Right lobe of liver (tissue), 4 donors: Measurements from ENCODE around the gene CTSH.

ENCODE experiments used
- POLR2A ChIP-seq: fragments of 450-650 bp; IDR thresholded peaks from one replicate; pipeline ENCODE4 v1.6.1; 2017; ENCODE audit warnings: antibody characterized with exemption, mild to moderate bottlenecking
- TF ChIP-seq, protein P1 (sequence below), 4 donors: fragments of 200-600 bp in 3 of 4; fragments of 450-650 bp in 1 of 4; IDR thresholded peaks; one replicate each; pipeline versions ENCODE4 v1.5.1 to v1.8.0; 2016 to 2022; ENCODE audit warnings: antibody characterized with exemption in 4 of 4, mild to moderate bottlenecking in 2 of 4
- donor health status: DM: no; HTN: no; CAD: no.
- donor health status: DM: no; HTN: no; CAD: no.
- donor health status: DM: no; HTN: yes; CAD: no.

DNA sequence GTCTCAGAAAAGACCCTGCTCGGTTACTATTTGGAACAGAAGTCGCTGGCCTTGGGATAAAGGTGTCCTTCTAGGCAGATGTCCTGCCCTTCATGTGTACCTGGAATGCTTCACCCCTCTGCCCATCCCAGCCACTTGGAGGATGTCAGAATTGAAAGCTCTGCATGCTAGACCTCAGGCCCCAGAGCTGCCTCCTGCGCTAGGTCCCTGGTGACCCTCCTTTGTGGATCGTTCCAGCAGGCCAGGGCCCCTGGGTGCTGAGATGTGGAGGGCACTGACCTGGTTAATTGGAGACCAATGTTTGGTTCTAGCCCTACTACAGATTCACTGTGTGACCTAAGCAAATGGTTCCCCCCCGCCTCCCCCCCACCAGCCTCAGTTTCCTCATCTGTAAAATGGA lies 2.7 kb upstream of the CTSH start:
- TF ChIP-seq, protein P1, sequence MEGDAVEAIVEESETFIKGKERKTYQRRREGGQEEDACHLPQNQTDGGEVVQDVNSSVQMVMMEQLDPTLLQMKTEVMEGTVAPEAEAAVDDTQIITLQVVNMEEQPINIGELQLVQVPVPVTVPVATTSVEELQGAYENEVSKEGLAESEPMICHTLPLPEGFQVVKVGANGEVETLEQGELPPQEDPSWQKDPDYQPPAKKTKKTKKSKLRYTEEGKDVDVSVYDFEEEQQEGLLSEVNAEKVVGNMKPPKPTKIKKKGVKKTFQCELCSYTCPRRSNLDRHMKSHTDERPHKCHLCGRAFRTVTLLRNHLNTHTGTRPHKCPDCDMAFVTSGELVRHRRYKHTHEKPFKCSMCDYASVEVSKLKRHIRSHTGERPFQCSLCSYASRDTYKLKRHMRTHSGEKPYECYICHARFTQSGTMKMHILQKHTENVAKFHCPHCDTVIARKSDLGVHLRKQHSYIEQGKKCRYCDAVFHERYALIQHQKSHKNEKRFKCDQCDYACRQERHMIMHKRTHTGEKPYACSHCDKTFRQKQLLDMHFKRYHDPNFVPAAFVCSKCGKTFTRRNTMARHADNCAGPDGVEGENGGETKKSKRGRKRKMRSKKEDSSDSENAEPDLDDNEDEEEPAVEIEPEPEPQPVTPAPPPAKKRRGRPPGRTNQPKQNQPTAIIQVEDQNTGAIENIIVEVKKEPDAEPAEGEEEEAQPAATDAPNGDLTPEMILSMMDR (IDR thresholded peaks at IDR 0.05): no peak
- no peak for TF ChIP-seq POLR2A
